SK-N-SH treated with all-trans-retinoic acid at 6 μM for 48 hours (cell line): ENCODE data around the gene PTTG1IP.

Experiments used
- ATAC-seq: fragments of 200-7000 bp; cut with Tn5 transposase; 3 replicates; pipeline ENCODE4 v1.9.1; 2020; ENCODE audit warnings: mild to moderate bottlenecking, moderate library complexity
- ARNTL ChIP-seq: fragments of 450-650 bp; formaldehyde crosslinking; IDR thresholded peaks from 2 replicates; pipeline ENCODE4 v1.5.0; 2020; ENCODE audit warnings: low read depth, mild to moderate bottlenecking, moderate library complexity, borderline replicate concordance
- BACH2 ChIP-seq: fragments of 250-450 bp; sonication (Bioruptor Pico); IDR thresholded peaks from 2 replicates; pipeline ENCODE4 v1.9.0; 2021; ENCODE audit warnings: mild to moderate bottlenecking, borderline replicate concordance
- CREB5 ChIP-seq: fragments of 250-450 bp; sonication (Bioruptor Pico); IDR thresholded peaks from 2 replicates; pipeline ENCODE4 v1.5.1; 2020; ENCODE audit warnings: low read depth, mild to moderate bottlenecking, moderate library complexity
- CSRNP3 ChIP-seq: fragments of 250-450 bp; sonication (Bioruptor Pico); IDR thresholded peaks from 2 replicates; pipeline ENCODE4 v1.5.1; 2021; ENCODE audit warnings: mild to moderate bottlenecking, moderate library complexity
- ESRRG ChIP-seq: fragments of 250-450 bp; sonication (Bioruptor Pico); IDR thresholded peaks from 2 replicates; pipeline ENCODE4 v1.6.1; 2021; ENCODE audit warnings: mild to moderate bottlenecking
- GLIS3 ChIP-seq: fragments of 250-450 bp; sonication (Bioruptor Pico); IDR thresholded peaks from 2 replicates; pipeline ENCODE4 v1.5.0; 2020; ENCODE audit warnings: mild to moderate bottlenecking, moderate library complexity
- ISL1 ChIP-seq: fragments of 250-450 bp; sonication (Bioruptor Pico); IDR thresholded peaks from 2 replicates; pipeline ENCODE4 v2.1.2; 2022; ENCODE audit warnings: mild to moderate bottlenecking, moderate library complexity
- OSR1 ChIP-seq: fragments of 250-450 bp; sonication (Bioruptor Pico); IDR thresholded peaks from 2 replicates; pipeline ENCODE4 v1.8.0; 2022; ENCODE audit warnings: moderate library complexity, mild to moderate bottlenecking, inconsistent platforms
- PATZ1 ChIP-seq: fragments of 250-450 bp; sonication (Bioruptor Pico); IDR thresholded peaks from 2 replicates; pipeline ENCODE4 v1.8.0; 2020; ENCODE audit warnings: mild to moderate bottlenecking, moderate library complexity, borderline replicate concordance
- POU6F1 ChIP-seq: fragments of 250-450 bp; sonication (Bioruptor Pico); IDR thresholded peaks from 2 replicates; pipeline ENCODE4 v1.8.0; 2021; ENCODE audit warnings: low read depth, mild to moderate bottlenecking, moderate library complexity, borderline replicate concordance
- PPARA ChIP-seq: fragments of 250-450 bp; sonication (Bioruptor Pico); IDR thresholded peaks from 2 replicates; pipeline ENCODE4 v1.5.0; 2020; ENCODE audit warnings: mild to moderate bottlenecking, borderline replicate concordance
- SNAI2 ChIP-seq: fragments of 250-450 bp; sonication (Bioruptor Pico); IDR thresholded peaks from 2 replicates; pipeline ENCODE4 v1.5.0; 2020; ENCODE audit warnings: mild to moderate bottlenecking, moderate library complexity
- TCF4 ChIP-seq: fragments of 250-450 bp; sonication (Bioruptor Pico); IDR thresholded peaks from 2 replicates; pipeline ENCODE4 v1.8.0; 2021; ENCODE audit warnings: mild to moderate bottlenecking, moderate library complexity, borderline replicate concordance
- ZFP30 ChIP-seq: fragments of 450-650 bp; formaldehyde crosslinking; IDR thresholded peaks from 2 replicates; pipeline ENCODE4 v1.5.0; 2022; ENCODE audit warnings: mild to moderate bottlenecking, moderate library complexity
- ZNF565 ChIP-seq: fragments of 450-650 bp; formaldehyde crosslinking; conservative IDR thresholded peaks from 2 replicates; pipeline ENCODE4 v1.5.0; 2020; ENCODE audit warnings: low read depth, mild to moderate bottlenecking, moderate library complexity
- ZNF70 ChIP-seq: fragments of 450-650 bp; formaldehyde crosslinking; IDR thresholded peaks from 2 replicates; pipeline ENCODE4 v1.5.0; 2020; ENCODE audit warnings: mild to moderate bottlenecking, moderate library complexity
- ZNF8 ChIP-seq: fragments of 450-650 bp; formaldehyde crosslinking; IDR thresholded peaks from 2 replicates; pipeline ENCODE4 v1.5.0; 2020; ENCODE audit warnings: mild to moderate bottlenecking, moderate library complexity
- TF ChIP-seq, protein P1 (sequence below): fragments of 250-450 bp; sonication (Bioruptor Pico); IDR thresholded peaks from 2 replicates; pipeline ENCODE4 v1.5.0; 2020; ENCODE audit warnings: mild to moderate bottlenecking, moderate library complexity

PTTG1IP gene

DNA sequence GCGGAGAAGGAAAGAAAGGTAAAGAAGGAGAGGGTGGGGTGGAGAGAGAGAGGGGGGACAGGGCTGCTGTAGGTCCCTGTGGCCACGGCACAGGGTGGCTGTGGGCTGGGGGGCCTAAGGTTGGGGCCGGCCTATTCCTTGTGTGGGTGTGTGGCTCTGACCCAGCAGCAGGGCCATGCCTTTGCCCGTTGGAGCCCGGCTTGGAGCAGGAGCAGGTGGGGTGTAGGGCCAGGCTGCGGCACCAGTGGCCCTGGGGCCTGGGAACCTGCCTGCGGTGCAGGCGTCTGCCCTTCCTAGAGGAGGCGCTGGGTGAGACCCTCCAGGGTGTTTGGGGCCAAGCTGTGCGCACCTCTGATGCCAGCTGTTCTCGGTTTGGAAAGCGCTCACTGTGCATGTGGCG is 36.0 kb downstream of the PTTG1IP start (continued):
- TF ChIP-seq CSRNP3 (CRISPR knock-in tag) (no peak), GLIS3 (CRISPR knock-in tag) (no peak), ZNF8 (CRISPR knock-in tag) (no peak)

GRCh38 chr21:44836666-44837471 is 36.6 kb downstream of the PTTG1IP start:
- peak; percentile 47 for ATAC-seq
- TF ChIP-seq ESRRG (CRISPR knock-in tag) (no peak), BACH2 (CRISPR knock-in tag) (no peak), POU6F1 (no peak), ARNTL (CRISPR knock-in tag) (no peak), PATZ1 (CRISPR knock-in tag) (no peak), ZNF565 (CRISPR knock-in tag) (no peak), OSR1 (CRISPR knock-in tag) (no peak), PPARA (no peak)
- TF ChIP-seq, protein P1, sequence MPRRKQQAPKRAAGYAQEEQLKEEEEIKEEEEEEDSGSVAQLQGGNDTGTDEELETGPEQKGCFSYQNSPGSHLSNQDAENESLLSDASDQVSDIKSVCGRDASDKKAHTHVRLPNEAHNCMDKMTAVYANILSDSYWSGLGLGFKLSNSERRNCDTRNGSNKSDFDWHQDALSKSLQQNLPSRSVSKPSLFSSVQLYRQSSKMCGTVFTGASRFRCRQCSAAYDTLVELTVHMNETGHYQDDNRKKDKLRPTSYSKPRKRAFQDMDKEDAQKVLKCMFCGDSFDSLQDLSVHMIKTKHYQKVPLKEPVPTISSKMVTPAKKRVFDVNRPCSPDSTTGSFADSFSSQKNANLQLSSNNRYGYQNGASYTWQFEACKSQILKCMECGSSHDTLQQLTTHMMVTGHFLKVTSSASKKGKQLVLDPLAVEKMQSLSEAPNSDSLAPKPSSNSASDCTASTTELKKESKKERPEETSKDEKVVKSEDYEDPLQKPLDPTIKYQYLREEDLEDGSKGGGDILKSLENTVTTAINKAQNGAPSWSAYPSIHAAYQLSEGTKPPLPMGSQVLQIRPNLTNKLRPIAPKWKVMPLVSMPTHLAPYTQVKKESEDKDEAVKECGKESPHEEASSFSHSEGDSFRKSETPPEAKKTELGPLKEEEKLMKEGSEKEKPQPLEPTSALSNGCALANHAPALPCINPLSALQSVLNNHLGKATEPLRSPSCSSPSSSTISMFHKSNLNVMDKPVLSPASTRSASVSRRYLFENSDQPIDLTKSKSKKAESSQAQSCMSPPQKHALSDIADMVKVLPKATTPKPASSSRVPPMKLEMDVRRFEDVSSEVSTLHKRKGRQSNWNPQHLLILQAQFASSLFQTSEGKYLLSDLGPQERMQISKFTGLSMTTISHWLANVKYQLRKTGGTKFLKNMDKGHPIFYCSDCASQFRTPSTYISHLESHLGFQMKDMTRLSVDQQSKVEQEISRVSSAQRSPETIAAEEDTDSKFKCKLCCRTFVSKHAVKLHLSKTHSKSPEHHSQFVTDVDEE (CRISPR knock-in tag), result no peak

DNA sequence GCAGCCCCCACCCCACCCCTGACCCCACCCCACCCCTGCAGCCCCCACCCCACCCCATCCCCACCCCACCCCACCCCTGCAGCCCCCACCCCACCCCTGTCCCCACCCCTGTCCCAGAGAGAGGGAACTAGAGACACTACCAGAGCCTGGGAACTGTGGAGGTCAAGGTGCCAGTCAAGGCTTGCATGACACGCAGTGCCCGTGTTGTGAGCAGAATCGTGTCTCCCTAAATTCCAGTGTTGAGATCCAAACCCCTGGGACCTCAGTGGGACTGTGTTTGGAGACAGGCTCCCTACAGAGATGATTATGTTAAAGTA is 37.2 kb downstream of the PTTG1IP start:
- ATAC-seq, result no peak; the same call in 2 of the 3 replicates
- TF ChIP-seq, protein P1 (CRISPR knock-in tag), result no peak
- TF ChIP-seq OSR1 (CRISPR knock-in tag), result no peak
- no peak for TF ChIP-seq ESRRG (CRISPR knock-in tag)
- TF ChIP-seq CREB5 (CRISPR knock-in tag), result no peak
- no peak for TF ChIP-seq TCF4
- TF ChIP-seq ZFP30 (CRISPR knock-in tag), result no peak
- no peak for TF ChIP-seq SNAI2 (CRISPR knock-in tag)
- no peak for TF ChIP-seq GLIS3 (CRISPR knock-in tag)
- no peak for TF ChIP-seq ISL1
- TF ChIP-seq ZNF70 (CRISPR knock-in tag), result no peak
